Cortex of kidney (tissue), 1 donor: ENCODE measurements around the gene ST6GAL2.

Experiments used
- DNase-seq: peaks from one replicate; lab custom pipeline; 2025; lab: John Stamatoyannopoulos, UW

ST6GAL2 gene

DNA sequence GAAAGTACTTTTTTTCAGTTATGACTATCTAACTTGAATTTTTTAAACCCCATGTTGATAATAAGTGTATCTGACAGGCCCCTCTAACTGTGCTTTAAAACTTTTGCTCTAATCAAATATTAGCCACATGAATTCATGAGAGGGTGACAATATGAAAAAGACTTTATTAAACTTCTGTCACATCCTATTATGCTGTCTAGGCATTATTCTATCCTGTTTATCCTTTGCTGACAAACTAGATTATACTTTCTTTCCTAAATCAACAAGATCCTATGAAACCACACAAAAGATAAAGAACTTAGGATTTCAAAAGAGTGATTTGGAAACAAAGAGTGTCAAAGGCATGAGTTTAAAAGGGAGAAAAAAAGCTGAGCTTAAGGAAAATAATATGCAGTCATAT lies 57.8 kb downstream of the ST6GAL2 start:
- DNase-seq = no peak

DNA sequence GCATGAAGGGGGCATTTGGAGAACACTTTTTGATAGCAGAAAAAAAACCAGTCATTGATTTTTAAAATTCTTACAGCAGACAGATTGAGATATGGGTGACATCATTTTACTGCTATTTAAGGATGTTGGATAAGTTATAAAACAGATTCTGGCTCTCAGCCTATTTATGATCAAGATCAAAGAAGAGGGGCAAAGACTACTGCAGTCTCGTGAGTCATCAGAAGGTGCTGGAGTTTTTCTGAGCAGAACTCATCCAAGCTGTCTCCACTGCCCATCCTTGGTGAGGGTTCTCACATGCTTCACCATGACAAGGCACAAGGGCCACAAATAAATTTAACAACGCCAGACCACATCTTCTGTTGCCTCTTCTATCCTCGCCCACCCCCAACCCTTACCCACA lies 58.8 kb downstream of the ST6GAL2 start:
- DNase-seq = no peak

DNA sequence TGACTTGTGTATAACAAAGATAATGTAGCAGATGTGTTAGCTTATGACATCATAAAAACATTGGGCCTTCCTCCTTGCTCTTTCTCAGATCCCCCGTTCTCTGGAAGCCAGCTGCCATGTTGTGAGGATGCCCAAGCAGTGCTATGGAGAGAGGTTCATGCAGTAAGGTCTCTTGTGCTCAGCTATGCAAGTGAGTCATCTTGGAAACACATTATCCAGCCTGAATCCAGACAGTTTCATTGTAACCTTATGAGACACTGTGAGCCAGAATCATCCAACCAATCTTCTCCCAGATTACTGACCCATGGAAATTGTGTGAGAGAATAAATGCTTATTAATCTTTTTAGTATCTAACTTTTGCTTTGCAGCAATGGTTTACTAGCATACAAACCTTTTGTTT lies 60.8 kb downstream of the ST6GAL2 start:
- no peak for DNase-seq

DNA sequence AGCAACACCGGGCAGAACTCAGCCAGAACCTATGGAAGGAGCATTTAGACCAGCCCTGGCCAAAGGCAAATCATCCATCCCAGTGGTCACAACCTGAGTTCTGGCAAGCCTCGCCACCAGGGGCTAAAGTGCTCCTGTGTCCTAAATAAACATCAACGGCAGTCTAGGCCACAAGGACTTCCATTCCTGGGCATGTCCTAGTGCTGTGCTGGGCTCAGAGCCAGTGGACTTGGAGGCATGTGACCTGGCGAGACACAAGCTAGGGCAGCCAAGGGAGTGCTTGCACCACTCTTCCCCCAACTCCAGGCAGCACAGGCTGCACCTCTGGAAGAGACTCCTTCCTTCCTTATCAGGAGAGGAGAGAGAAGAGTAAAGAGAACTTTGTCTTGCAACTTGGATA lies 69.0 kb downstream of the ST6GAL2 start:
- no peak for DNase-seq

DNA sequence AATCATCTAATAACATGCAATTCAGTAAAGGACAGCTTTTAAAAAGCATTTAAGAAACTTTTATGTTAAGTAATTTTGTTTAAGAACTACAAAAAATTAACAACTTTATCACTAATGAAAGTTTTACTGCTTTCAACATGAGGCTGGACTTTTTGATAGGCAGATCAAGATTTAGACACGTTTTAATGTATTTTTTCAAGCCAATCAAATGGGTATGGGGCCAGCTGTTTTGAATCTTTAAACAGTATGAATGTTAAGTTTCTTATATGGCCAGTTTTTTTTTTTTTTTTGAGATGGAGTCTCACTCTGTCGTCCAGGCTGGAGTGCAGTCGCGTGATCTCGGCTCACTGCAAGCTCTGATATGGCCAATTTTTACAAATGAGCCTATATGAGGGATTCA lies 73.1 kb downstream of the ST6GAL2 start:
- no peak for DNase-seq

DNA sequence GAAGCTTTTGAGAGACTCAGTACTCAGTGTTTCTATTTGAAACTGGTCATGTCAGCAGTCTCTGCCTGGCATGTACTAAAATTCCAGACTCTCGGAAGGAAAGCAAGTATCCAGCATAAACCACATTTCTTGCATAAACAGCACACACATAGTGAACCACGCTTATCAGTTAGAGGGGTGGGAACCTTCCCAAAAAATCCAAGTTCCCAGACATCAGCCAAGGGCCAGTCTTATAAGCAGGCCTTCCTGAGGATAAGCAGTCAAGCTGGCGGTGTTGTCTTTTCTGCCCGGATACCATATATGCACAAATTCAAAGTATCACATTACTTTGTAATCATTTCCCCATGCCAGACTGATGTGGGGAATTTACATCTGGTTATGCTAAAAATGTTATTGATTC lies 73.6 kb downstream of the ST6GAL2 start:
- DNase-seq = no peak

DNA sequence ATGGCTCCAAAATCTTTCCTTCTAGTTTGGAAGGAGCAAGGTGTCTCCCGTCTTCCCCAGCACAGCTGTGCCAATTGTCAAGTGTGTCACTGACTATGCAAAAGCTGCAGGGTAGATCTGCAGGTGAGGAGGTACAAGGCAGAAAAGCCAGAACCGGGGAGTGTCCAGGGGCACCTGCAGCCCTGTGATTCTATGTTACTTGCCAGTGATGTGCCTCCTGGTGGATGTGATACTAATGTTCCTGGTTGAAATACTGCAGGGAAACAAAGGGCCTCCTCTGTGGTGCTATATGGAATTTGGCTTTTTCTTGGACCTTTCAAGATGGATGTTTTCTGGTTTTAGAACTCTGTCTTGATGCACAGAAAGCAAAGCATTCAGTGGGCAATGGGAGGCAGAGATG lies 80.3 kb downstream of the ST6GAL2 start:
- DNase-seq = no peak

DNA sequence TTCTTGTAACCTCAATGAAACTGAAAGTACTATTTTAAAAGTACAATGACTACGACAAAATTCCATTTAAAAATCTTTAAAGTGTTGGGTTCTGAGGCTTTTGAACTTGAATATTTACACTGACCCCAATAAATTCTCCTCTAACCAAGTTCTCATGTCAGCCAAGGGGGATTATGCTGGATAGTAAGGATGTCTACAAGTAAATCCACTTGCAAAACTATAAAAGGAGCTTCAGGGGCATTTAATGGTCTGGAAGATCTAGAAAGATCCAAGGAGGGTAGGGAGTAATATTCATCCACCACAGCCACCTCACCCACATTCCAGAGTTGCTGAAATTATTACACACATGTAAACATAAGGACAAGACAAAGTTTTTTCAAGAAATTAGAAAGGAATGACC lies 81.8 kb downstream of the ST6GAL2 start:
- DNase-seq = no peak

DNA sequence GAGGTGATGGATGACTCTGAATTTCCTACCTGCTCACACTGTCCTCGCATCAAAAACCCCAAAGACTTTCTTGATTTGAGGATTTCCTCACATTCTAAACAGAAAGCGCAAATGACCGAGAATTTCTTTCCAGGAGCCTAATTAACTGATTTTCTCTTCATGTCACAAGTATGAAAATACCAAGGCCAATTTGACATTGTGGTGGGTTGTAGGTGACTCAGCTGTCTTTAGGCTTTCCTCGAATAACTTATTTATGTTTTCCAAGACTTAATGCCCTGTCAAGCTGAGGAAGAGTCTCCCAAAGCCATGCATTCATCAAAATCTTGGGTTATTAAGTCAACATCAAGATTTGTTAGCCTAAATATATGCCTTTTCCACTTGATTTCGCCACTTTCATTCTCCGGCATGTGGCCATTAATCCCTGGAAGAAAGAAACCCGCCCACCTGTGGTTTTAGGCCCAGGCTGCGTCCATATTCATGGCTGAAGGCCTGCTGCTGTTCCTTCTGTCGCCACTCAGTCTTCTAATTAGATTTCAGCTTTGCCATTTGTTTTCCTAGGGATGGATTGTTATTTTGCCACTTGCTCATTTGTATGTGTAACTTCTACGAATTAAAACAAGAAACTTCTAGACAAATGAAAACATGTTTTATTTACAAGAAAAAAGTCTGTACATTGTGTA lies 84.9 kb downstream of the ST6GAL2 start:
- DNase-seq = no peak

DNA sequence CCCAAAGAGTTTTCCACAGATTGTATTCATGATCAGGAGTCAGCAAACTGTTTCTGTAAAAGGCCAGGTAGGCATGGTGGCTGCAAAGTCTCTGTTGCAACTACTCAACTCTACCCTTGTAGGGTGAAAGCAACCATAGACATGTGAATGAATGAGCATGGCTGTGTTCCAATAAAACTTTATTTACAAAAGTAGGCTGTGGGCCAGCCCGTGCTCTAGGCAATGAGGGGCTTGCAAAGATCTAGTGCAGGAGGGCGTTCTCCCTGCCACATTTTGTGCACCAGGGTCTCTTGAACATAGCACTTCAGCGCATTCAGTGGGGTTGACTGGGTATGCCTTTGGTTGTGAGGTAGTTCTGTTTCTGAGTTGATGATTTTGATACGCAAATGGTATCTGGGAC lies 85.8 kb downstream of the ST6GAL2 start:
- DNase-seq = no peak

DNA sequence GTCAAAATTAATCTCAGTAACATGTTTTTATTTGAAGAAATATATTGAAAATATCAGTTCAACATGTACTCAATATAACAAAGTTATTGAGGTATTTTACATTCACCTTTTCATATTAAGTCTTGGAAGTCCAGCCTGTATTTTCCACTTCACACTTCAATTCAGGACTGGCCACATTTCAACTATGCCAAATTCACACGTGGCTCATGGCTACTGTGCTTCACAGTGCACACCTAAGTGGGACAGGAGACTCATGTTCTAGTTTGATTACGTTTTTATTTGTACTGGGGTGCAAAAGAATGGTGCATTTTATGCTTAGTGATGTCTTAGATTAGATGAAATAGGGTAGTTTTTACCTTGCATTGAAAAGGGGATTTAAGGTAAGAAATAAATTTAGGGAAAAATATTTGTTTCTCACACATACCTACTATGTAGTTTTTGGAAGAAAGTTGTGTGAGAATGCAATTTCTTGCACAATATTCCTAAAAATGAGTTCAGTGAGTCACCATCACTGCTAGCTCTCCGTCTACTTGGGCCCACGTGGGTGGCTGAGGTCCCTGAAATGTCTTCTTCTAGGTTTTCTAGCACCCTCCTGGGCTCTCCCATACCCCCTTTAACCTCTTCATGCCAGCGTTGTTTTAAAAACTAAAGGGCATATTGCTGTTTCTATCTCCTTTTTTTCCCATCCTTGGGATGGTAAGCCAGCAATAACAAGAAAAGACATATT lies 87.0 kb downstream of the ST6GAL2 start:
- no peak for DNase-seq

DNA sequence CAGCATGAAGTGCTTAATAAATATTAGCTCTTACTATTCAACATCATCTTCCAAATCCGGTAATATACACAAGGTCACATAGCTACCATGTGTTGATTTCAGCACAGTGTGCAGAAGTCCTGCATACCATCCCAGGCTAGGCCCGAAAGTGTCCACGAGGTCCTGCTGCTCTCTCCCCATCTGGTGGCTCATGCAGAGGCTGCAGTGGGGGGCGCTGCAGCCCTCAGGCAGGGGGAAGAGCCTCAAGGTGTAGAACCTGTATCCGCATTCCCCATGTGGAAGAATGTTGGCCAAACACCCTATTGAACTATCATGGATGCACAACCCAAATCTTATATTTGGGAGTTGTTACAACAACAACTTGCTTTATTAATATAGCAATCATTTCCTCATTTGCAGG lies 88.5 kb downstream of the ST6GAL2 start:
- DNase-seq = no peak

DNA sequence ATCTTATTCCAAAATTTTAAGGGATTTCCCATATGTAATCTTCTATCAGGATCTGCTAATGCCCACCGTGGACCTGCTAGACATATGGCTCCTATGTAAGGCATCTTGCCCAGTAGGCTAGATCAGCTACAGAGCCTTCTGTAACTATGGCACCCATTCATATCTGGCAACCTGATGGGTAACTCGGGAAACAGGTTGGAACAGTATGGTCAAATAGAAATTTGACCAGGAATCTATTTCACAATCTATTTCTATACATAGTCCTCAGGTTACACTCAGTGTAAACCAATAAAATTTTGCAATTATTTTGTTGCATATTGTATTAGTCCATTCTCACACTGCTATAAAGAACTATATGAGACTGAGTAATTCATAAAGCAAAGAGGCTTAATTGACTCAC lies 93.3 kb downstream of the ST6GAL2 start:
- DNase-seq = no peak

DNA sequence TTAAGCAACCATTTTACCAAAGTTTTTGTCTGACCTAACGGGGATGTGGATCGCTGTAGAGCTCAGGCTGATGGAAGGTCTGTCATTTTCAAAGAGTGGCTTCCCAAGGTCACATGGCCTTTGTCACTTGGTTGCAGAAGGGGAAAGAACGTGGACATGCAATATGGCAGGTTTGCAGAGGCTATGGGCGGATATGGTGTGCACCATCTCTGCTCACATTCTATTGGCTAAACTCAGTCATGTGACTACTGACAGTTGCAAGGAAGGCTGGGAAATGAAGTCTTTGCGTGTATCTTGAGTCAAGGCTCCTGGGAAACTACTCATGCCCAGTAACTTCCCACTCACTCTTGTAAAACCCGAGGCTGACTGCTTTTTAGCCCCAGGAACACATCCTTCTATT lies 96.8 kb downstream of the ST6GAL2 start:
- no peak for DNase-seq

DNA sequence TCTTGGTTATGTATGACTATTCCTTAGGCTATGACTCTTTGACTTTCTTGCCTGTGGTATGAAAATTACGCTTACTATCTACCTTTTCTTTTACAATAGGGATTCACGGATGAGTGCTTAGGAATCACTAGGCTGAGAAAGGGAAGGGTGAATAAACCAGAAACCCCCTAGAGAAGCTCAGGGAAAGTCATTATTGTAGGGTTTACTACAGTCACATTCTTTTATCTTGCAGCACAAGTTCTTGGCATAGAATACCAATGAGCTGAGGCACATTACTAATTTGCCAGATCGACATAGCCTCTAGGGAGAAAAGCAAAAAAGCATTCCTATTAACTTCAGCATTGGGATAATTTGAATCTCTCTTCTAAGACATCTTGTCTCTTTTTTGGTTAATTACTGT lies 103.3 kb downstream of the ST6GAL2 start:
- no peak for DNase-seq

DNA sequence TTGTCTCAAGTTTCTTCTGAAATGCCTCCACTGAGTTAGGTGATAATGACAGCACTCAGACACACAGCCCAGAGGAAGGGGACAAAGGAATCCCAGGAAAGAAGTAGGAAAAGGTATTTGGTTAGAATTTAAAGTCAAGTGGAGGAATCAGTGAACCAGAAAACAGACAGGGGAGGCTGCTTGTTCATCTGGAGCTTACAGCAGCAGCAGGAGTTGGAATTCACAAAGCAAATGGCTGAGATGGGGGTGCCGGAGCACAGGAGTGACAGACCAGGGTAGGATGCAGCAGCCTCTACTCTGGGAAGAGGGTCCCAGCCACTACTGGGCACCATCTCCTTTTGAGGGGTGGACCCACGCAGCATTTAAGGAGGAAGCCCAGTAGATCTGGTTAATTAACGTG lies 104.8 kb downstream of the ST6GAL2 start:
- DNase-seq = no peak

DNA sequence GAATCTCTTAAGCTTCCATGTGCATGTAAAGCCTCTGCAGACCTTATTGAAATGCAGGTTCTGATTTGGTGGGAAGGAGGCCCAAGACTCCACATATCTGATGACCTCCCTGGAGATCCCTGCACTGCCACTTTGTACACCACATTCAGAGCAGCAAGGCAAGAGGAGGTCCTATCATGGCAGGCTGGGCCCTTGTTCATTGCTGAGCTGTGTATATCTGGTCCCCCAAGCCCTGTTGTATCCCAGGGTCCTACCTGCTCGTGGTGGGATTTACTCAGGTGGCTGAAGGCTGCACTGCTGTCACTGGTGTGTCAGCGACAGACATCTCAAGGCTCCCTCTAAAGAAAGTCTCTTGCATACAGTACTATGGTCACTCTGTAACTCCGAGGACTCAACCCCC lies 114.2 kb downstream of the ST6GAL2 start:
- no peak for DNase-seq

DNA sequence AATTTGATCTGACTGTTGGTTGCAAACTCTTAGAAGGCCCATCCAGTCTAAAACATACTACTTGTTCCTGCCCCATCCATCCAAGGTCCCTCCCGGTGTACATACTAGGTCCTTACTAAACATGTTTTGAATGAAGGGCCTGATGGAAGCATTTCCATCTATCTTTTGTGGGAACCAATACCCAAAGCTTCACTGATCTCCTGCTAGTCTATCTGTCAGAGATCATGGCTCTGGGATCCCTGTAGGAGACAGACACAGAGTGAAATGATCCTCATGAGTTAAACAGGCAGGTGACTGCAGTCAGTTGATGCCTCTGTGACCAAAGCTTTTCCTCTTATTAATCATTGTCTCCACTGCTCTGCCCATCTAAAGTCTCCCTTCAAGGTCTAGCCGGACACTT lies 115.0 kb downstream of the ST6GAL2 start:
- no peak for DNase-seq

DNA sequence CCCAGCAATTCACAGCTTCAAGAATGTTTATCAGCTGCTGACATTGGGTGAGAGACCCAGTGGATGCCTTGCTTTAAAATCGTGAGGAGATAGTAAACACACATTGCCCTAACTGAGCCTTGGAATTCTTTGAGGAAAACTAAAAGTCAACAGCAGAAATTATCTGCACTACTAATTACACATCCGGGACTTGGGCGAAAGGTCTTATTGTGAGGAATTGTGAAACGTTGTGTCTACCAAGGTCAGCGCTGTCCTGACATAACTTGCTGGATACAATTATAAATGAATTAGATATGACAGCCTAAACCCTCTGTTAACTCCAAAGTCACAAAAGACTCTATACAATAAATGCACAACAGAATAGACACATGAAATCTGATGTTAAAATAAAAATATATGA lies 121.4 kb downstream of the ST6GAL2 start:
- no peak for DNase-seq

DNA sequence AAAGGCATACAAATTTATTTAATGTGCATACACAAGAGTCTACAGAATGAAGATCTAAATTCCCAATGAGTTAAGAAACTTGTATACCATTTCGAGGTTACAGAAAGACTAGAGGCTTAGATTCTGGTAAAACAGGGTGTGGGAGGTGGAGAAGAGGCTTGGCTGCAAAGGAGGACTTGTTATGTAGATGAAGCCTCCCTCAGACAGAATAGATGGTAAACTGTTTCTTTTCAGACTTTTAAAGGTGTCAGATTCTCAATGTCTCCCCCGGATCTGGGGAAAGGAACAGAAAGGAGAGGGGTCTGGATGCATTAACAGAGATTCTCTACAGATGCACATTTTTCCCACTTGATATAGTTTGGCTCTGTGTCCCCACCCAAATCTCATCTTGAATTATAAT lies 126.0 kb downstream of the ST6GAL2 start:
- no peak for DNase-seq

DNA sequence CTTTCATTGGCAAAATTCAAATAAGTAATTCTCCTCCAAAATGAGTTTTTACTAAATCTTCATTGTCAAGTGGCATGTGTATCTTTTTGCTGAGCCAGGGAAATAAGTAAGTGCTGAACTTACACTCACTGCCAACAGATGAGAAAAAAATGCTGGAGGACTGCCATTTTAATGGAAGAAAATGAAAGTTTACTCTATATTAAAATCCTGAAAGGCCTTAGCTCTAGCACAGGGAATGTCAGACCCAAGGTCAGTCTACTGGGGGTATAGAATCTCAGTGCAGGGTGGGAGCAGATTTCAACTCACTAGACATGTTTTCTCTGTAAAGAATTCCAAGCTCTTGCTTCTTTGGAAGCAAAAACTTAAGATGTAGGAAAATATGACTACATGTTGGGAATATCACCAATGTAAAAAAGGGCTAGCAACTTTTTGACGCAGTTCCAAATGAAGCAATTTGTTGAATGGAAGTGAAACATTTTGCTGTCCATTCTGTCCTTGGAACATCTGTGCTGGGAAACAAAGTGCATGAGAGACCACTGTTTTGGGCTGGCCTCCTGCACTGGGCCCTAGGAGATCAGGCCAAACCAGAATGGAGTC lies 127.0 kb downstream of the ST6GAL2 start:
- no peak for DNase-seq
